H9 (cell line): ENCODE results near the gene SORBS1. TPM values are rescaled to one million over a fixed set of nuclear protein-coding genes. Genes with fewer than 3 reads are reported as not detected.

Experiments used
- DNase-seq: peaks from one replicate; pipeline ENCODE4 v3.0.0-alpha.2; 2017
- H2AFZ ChIP-seq: one replicate; pipeline ENCODE4 v1.6.1; 2013; ENCODE audit warnings: mild to moderate bottlenecking, low read length, control low read depth, moderate library complexity
- H2AK5ac ChIP-seq: 2 replicates; pipeline ENCODE4 v1.6.1; 2013; ENCODE audit warnings: low read length, control low read depth, mixed read lengths; ENCODE audit not compliant: insufficient read length
- H2BK120ac ChIP-seq: one replicate; pipeline ENCODE4 v1.6.1; 2013; ENCODE audit warnings: low read depth, mild to moderate bottlenecking, low read length, control low read depth, inconsistent platforms; ENCODE audit not compliant: poor library complexity, severe bottlenecking
- H2BK12ac ChIP-seq: 2 replicates; pipeline ENCODE4 v1.6.1; 2013; ENCODE audit warnings: low read length, control low read depth, mixed read lengths, low read depth; ENCODE audit not compliant: insufficient read length
- H2BK15ac ChIP-seq: 2 replicates; pipeline ENCODE4 v1.6.1; 2013; ENCODE audit warnings: low read depth, low read length, control low read depth
- H2BK20ac ChIP-seq: one replicate; pipeline ENCODE4 v1.6.1; 2013; ENCODE audit warnings: low read depth, mild to moderate bottlenecking, low read length, control low read depth, inconsistent platforms; ENCODE audit not compliant: poor library complexity, severe bottlenecking
- H2BK5ac ChIP-seq: 2 replicates; pipeline ENCODE4 v1.6.1; 2013; ENCODE audit warnings: low read length, control low read depth, mixed read lengths; ENCODE audit not compliant: insufficient read length
- H3K14ac ChIP-seq: 2 replicates; pipeline ENCODE4 v1.6.1; 2013; ENCODE audit warnings: low read length, control low read depth; ENCODE audit not compliant: insufficient read depth
- H3K18ac ChIP-seq: 2 replicates; pipeline ENCODE4 v1.6.1; 2013; ENCODE audit warnings: low read depth, mild to moderate bottlenecking, mixed read lengths, low read length, control low read depth; ENCODE audit not compliant: insufficient read length
- H3K23ac ChIP-seq: 2 replicates; pipeline ENCODE4 v1.6.1; 2013; ENCODE audit warnings: low read length, control low read depth, mixed read lengths, low read depth; ENCODE audit not compliant: insufficient read length
- H3K23me2 ChIP-seq: 2 replicates; pipeline ENCODE4 v1.6.1; 2013; ENCODE audit warnings: low read depth, mild to moderate bottlenecking, mixed read lengths, low read length, control low read depth; ENCODE audit not compliant: insufficient read length, poor library complexity, severe bottlenecking
- H3K27ac ChIP-seq: 2 replicates; pipeline ENCODE4 v1.5.1; 2013; ENCODE audit warnings: low read length, control low read depth, mixed read lengths, low read depth; ENCODE audit not compliant: insufficient read length
- H3K27me3 ChIP-seq: 2 replicates; pipeline ENCODE4 v1.6.1; 2013; ENCODE audit warnings: low read length, control low read depth, inconsistent platforms; ENCODE audit not compliant: insufficient read depth
- H3K4ac ChIP-seq: 2 replicates; pipeline ENCODE4 v1.6.1; 2013; ENCODE audit warnings: low read depth, mild to moderate bottlenecking, control low read depth, inconsistent platforms, low read length, moderate library complexity
- H3K4me1 ChIP-seq: 2 replicates; pipeline ENCODE4 v1.6.1; 2013; ENCODE audit warnings: low read length, control low read depth, inconsistent platforms; ENCODE audit not compliant: insufficient read depth
- H3K4me2 ChIP-seq: 2 replicates; pipeline ENCODE4 v1.6.1; 2013; ENCODE audit warnings: low read length, control low read depth, mixed read lengths; ENCODE audit not compliant: insufficient read length, insufficient read depth
- H3K56ac ChIP-seq: 2 replicates; pipeline ENCODE4 v1.6.1; 2013; ENCODE audit warnings: low read depth, mild to moderate bottlenecking, mixed read lengths, low read length, control low read depth; ENCODE audit not compliant: insufficient read length
- H3K79me1 ChIP-seq: 2 replicates; pipeline ENCODE4 v1.6.1; 2013; ENCODE audit warnings: low read depth, mild to moderate bottlenecking, moderate library complexity, low read length, control low read depth, inconsistent platforms; ENCODE audit not compliant: insufficient read depth, poor library complexity, severe bottlenecking
- H3K79me2 ChIP-seq: 2 replicates; pipeline ENCODE4 v1.6.1; 2013; ENCODE audit warnings: low read length, control low read depth, inconsistent platforms; ENCODE audit not compliant: insufficient read depth
- H3K9ac ChIP-seq: 2 replicates; pipeline ENCODE4 v1.6.1; 2013; ENCODE audit warnings: low read length, control low read depth, mixed read lengths; ENCODE audit not compliant: insufficient read length; ENCODE audit errors: extremely low read depth
- H3K9me3 ChIP-seq: one replicate; pipeline ENCODE4 v1.6.1; 2013; ENCODE audit warnings: low read depth, low read length, inconsistent platforms; ENCODE audit not compliant: control insufficient read depth
- H3T11ph ChIP-seq: one replicate; pipeline ENCODE4 v1.6.1; 2013; ENCODE audit warnings: mild to moderate bottlenecking, low read length, control low read depth, inconsistent platforms
- H4K20me1 ChIP-seq: one replicate; pipeline ENCODE4 v1.6.1; 2013; ENCODE audit not compliant: control insufficient read depth, insufficient read length, insufficient read depth
- H4K5ac ChIP-seq: 2 replicates; pipeline ENCODE4 v1.6.1; 2013; ENCODE audit warnings: low read depth, mild to moderate bottlenecking, mixed read lengths, low read length, control low read depth; ENCODE audit not compliant: insufficient read length
- H4K8ac ChIP-seq: replicated peaks from 2 replicates; pipeline ENCODE4 v1.6.1; 2013; ENCODE audit warnings: low read length, control low read depth, mixed read lengths, low read depth; ENCODE audit not compliant: insufficient read length
- H4K91ac ChIP-seq: 2 replicates; pipeline ENCODE4 v1.6.1; 2013; ENCODE audit warnings: low read depth, mild to moderate bottlenecking, moderate library complexity, mixed read lengths, low read length, control low read depth; ENCODE audit not compliant: insufficient read length
- H3K27ac Mint-ChIP-seq, 3 experiments: 2 replicates in 2 of 3; 3 replicates in 1 of 3; pipeline ENCODE4 v1.8.0; 2020 to 2021; ENCODE audit warnings: mixed read lengths in 3 of 3, mild to moderate bottlenecking in 1 of 3, moderate library complexity in 1 of 3
- H3K27me3 Mint-ChIP-seq: 2 replicates; pipeline ENCODE4 v1.8.0; 2021; ENCODE audit warnings: low read depth, mild to moderate bottlenecking, moderate library complexity, mixed read lengths
- H3K36me3 Mint-ChIP-seq, 3 experiments: 2 replicates in 2 of 3; 3 replicates in 1 of 3; pipeline ENCODE4 v1.8.0; 2020 to 2021; ENCODE audit warnings: low read depth in 3 of 3, mixed read lengths in 3 of 3; ENCODE audit not compliant: insufficient read depth in 1 of 3
- H3K4me1 Mint-ChIP-seq, 2 experiments: 2 replicates each; pipeline ENCODE4 v1.8.0; 2020; ENCODE audit warnings: mixed read lengths in 2 of 2
- H3K4me3 Mint-ChIP-seq, 2 experiments: 2 replicates in 1 of 2; 3 replicates in 1 of 2; pipeline ENCODE4 v1.8.0; 2020 to 2021; ENCODE audit warnings: mild to moderate bottlenecking in 2 of 2, mixed read lengths in 2 of 2, moderate library complexity in 1 of 2
- H3K9me3 Mint-ChIP-seq, 2 experiments: 2 replicates in 1 of 2; 3 replicates in 1 of 2; pipeline ENCODE4 v1.8.0; 2020; ENCODE audit warnings: mild to moderate bottlenecking in 2 of 2, mixed read lengths in 2 of 2, moderate library complexity in 1 of 2
- CTCF ChIP-seq: fragments of 200-600 bp; sonication (generic); conservative IDR thresholded peaks from 3 replicates; pipeline ENCODE4 v1.8.0; 2021; ENCODE audit warnings: antibody characterized with exemption, mild to moderate bottlenecking
- WGBS: extraction: QIAGEN DNeasy Blood & Tissue Kit; methylation state at CpG from one replicate; pipeline ENCODE4 v1.1.7; 2013; ENCODE audit warnings: missing lambda C conversion rate, low lambda C conversion rate, mixed read lengths; ENCODE audit not compliant: insufficient read length; ENCODE audit errors: extremely low coverage; 5-methylcytosine and 5-hydroxymethylcytosine counted together
- total RNA-seq: library from RNA; stranded (reverse); gene quantifications from 2 replicates; pipeline ENCODE4 v1.2.1, GENCODE V29; 2021

SORBS1 gene
- total RNA-seq, 1 experiment from 2014 or later: 24.3 TPM

GRCh38 chr10:95403700-95404461 lies 157.3 kb downstream of the SORBS1 start:
- no peak for DNase-seq
- H2BK5ac ChIP-seq: no peak overlapping the region
- H2BK20ac ChIP-seq: no peak overlapping the region
- H3K9me3 Mint-ChIP-seq: no peaks in the 10 kb centered on the region
- H3K4me2 ChIP-seq: no peak overlapping the region
- no peak for TF ChIP-seq CTCF
- no peaks in the 10 kb centered on the region for H3K79me1 ChIP-seq
- H4K20me1 ChIP-seq: no peaks in the 10 kb centered on the region
- H2AFZ ChIP-seq: no peak overlapping the region
- H3K56ac ChIP-seq: no peak overlapping the region
- H3K14ac ChIP-seq: no peak overlapping the region; the same call in 1 of the 2 replicates
- H3K23me2 ChIP-seq: no peaks in the 10 kb centered on the region
- H3K27me3 ChIP-seq: no peaks in the 10 kb centered on the region
- no peaks in the 10 kb centered on the region for H3K9me3 ChIP-seq
- no peak overlapping the region for H3T11ph ChIP-seq
- no peak overlapping the region for H3K27ac ChIP-seq
- no peak overlapping the region for H4K8ac ChIP-seq
- no peak overlapping the region for H2AK5ac ChIP-seq
- WGBS: no CpG with 5 or more reads among the region's 8 CpGs
- no peak overlapping the region; a peak in 2 of 7 replicates for H3K27ac Mint-ChIP-seq
- H3K4ac ChIP-seq: no peak overlapping the region
- no peak overlapping the region for H3K4me3 Mint-ChIP-seq
- H3K9ac ChIP-seq: no peak overlapping the region
- no peak overlapping the region for H4K91ac ChIP-seq
- peaks cover 8 to 21% (median 17%) of the 10 kb centered on the region in 3 experiments; a peak in 6 of 7 replicates for H3K36me3 Mint-ChIP-seq
- no peak overlapping the region for H3K18ac ChIP-seq
- no peak overlapping the region for H2BK12ac ChIP-seq
- H3K27me3 Mint-ChIP-seq: no peaks in the 10 kb centered on the region
- no peak overlapping the region for H3K23ac ChIP-seq
- H3K4me1 ChIP-seq: peaks cover 3% of the 10 kb centered on the region; the same call in 1 of the 2 replicates
- no peaks in the 10 kb centered on the region for H3K79me2 ChIP-seq
- H3K4me1 Mint-ChIP-seq: peaks cover 11 to 13% of the 10 kb centered on the region in 2 experiments
- no peak overlapping the region for H4K5ac ChIP-seq
- H2BK15ac ChIP-seq: no peak overlapping the region
- H2BK120ac ChIP-seq: no peak overlapping the region
